ENCODE results near the gene C5orf46. TPM values are rescaled to one million over a fixed set of nuclear protein-coding genes. Genes with fewer than 3 reads are reported as not detected.

C5orf46 gene
- total and polyA plus RNA-seq, 8 donors: not detected

DNA sequence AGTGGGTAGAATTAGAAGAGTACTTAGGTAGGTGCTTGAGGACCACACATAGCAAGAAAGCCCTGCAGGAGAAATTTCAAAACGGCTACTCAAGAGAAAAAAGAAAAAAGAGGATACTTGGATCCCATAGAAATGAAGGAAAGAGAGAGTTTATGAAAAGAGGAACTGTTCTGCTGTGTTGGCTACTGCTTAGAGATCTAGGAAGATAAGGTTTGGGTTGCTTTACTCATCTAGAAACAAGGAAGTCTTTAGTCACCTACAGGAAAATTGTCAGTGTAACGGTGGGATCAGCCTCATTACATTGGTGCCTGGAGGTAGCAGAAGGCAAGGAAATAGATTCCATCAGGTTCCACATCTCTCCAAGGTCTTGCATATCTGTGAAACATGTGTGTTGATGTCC is 14.8 kb upstream of the C5orf46 start:
- H3K27ac ChIP-seq: no peak overlapping the region
- H3K4me3 ChIP-seq: no peak overlapping the region
- H3K4me1 ChIP-seq: no peaks in the 10 kb centered on the region
- WGBS, 5 donors: 62 to 80% (median 65%) methylated on average over 2 of the region's 2 CpGs
- no peak for DNase-seq
- TF ChIP-seq, protein P1, sequence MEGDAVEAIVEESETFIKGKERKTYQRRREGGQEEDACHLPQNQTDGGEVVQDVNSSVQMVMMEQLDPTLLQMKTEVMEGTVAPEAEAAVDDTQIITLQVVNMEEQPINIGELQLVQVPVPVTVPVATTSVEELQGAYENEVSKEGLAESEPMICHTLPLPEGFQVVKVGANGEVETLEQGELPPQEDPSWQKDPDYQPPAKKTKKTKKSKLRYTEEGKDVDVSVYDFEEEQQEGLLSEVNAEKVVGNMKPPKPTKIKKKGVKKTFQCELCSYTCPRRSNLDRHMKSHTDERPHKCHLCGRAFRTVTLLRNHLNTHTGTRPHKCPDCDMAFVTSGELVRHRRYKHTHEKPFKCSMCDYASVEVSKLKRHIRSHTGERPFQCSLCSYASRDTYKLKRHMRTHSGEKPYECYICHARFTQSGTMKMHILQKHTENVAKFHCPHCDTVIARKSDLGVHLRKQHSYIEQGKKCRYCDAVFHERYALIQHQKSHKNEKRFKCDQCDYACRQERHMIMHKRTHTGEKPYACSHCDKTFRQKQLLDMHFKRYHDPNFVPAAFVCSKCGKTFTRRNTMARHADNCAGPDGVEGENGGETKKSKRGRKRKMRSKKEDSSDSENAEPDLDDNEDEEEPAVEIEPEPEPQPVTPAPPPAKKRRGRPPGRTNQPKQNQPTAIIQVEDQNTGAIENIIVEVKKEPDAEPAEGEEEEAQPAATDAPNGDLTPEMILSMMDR (IDR thresholded peaks at IDR 0.05): no peak
- TF ChIP-seq POLR2A (IDR thresholded peaks at IDR 0.05) (no peak), EP300 (IDR thresholded peaks at IDR 0.05) (no peak), POLR2AphosphoS5 (IDR thresholded peaks at IDR 0.05) (no peak)
- no peaks in the 10 kb centered on the region for H3K9me3 ChIP-seq
- no peaks in the 10 kb centered on the region for H3K36me3 ChIP-seq
- H3K27me3 ChIP-seq: no peaks in the 10 kb centered on the region
- intact Hi-C loops (cut with DNase I; ENCODE audit: low total_unique reads): no loop called here

DNA sequence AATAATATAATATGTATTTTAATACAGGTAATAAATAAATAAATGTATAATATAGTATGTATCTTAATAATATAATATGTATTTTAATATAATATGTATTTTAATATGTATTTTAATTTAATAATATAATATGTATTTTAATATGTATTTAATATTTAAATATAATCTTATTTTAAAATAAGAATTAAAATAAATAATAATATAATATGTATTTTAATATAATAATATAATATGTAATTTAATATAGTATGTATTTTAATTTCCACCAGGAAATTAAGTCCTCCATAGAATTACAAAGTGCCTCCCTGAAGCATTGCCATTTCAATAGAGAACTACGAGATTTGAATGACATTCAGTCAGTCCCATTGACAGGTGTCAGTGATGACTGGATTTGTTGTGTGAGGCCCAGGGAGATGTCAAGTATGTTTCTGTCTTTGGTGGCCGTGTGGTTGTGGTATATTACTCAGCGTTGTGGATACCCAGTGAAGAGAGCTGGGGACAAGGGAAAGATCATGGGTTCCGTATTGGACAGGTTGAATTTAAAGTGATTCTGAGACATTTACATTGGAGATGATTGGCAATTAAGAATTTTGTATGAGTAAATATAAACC is 14.2 kb upstream of the C5orf46 start:
- 87 to 93% (median 89%) methylated on average over 4 of the region's 4 CpGs for WGBS, 5 donors
- DNase-seq: no peak
- no peak for TF ChIP-seq EP300 (IDR thresholded peaks at IDR 0.05)
- TF ChIP-seq POLR2AphosphoS5 (IDR thresholded peaks at IDR 0.05): no peak
- TF ChIP-seq POLR2A (IDR thresholded peaks at IDR 0.05): no peak
- TF ChIP-seq, protein P1 (IDR thresholded peaks at IDR 0.05): no peak
- intact Hi-C loops (cut with DNase I; ENCODE audit: low total_unique reads): no loop called here
- Histone ChIP-seq H3K27me3 (no peaks in the 10 kb centered on the region), H3K4me1 (peaks cover 0 to under 1% (median 0%) of the 10 kb centered on the region in 4 donors), H3K36me3 (no peaks in the 10 kb centered on the region), H3K27ac (no peak overlapping the region), H3K9me3 (no peaks in the 10 kb centered on the region), H3K4me3 (no peak overlapping the region)

DNA sequence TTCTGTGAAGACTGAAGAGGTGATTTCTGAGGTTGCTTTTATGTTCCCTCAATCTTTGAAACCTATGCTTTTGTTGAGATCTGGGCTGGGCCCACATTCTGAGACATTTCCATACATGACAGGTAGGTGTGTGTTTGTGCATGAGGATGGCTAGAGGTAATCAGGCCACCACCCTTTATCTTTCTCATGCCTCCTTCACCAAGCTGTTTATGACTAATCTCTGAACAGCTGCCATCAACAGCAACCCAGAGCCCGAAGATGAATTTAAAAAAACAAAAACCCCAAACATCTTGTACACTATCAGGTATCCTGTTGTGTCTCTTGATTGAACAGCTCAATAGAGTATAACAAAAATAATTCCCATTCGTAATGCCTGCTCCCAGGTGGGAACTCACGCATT is 12.6 kb upstream of the C5orf46 start:
- Histone ChIP-seq H3K9me3 (no peaks in the 10 kb centered on the region), H3K36me3 (no peaks in the 10 kb centered on the region), H3K4me3 (no peak overlapping the region), H3K27ac (no peak overlapping the region), H3K4me1 (peaks cover 0 to 5% (median 0%) of the 10 kb centered on the region in 4 donors), H3K27me3 (no peaks in the 10 kb centered on the region)
- no peak for TF ChIP-seq POLR2AphosphoS5 (IDR thresholded peaks at IDR 0.05)
- TF ChIP-seq EP300 (IDR thresholded peaks at IDR 0.05): no peak
- TF ChIP-seq, protein P1 (IDR thresholded peaks at IDR 0.05): no peak
- TF ChIP-seq POLR2A (IDR thresholded peaks at IDR 0.05): no peak
- no peak for DNase-seq
- intact Hi-C loops (cut with DNase I; ENCODE audit: low total_unique reads): no loop called here
- 69 to 86% (median 78%) methylated on average over 3 of the region's 3 CpGs for WGBS, 5 donors

DNA sequence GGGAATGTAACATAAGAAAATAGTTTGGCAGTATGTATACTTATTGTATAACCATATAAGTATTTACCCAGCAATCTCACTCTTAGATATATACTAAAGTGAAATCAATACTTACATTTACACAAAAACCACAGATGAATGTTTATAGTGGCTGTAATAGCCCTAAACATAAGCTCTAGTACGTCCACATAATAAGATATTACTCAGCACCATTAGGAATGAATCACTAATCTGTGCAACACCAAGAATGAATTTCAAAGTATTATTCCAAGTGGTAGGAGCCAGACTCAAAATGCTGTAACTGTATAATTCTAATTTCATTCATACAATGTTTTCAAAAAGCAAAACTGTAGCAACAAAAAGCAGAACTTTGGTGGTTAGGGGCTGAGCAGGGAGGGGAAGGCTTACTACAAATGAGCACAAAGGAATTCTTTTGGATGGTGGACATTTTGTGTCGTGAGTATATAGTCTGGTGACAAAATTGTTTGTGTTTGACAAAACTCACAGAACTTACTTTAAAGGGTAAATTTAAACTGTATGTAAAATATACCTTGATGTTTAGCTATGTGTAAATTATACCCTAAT is 11.9 kb upstream of the C5orf46 start:
- Histone ChIP-seq H3K4me1 (peaks cover 0 to 5% (median 0%) of the 10 kb centered on the region in 4 donors), H3K4me3 (no peak overlapping the region), H3K27me3 (no peaks in the 10 kb centered on the region), H3K27ac (no peak overlapping the region), H3K9me3 (no peaks in the 10 kb centered on the region), H3K36me3 (no peaks in the 10 kb centered on the region)
- intact Hi-C loops (cut with DNase I; ENCODE audit: low total_unique reads): no loop called here
- DNase-seq: no peak
- 15 to 46% (median 15%) methylated on average over 2 of the region's 2 CpGs for WGBS, 5 donors
- TF ChIP-seq EP300 (IDR thresholded peaks at IDR 0.05): no peak
- no peak for TF ChIP-seq POLR2AphosphoS5 (IDR thresholded peaks at IDR 0.05)
- TF ChIP-seq, protein P1 (IDR thresholded peaks at IDR 0.05): no peak
- TF ChIP-seq POLR2A (IDR thresholded peaks at IDR 0.05): no peak
